Measurements from ENCODE around the gene AMN1.

DNA sequence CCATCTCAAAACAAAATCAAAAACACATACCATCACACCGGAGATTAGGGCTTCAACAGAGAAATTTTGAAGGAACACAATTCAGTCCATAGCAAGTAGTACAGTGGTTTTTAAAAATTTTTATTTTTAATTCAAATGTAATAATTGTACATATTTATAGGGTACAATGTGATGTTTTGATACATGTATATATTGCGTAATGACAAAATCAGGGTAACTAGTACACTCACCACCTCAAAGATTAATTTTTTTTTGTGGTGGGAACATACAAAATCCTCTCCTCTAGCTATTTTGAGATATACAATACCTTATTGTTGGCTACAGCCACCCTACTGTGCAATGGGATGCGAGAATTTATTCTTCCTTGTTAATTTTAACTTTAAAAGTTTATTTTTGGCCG lies 95.4 kb downstream of the AMN1 start:
- TF ChIP-seq POLR2AphosphoS5 (IDR thresholded peaks at IDR 0.05; ENCODE audit: low read depth, low read length), result no peak
- no peak for TF ChIP-seq POLR2A (IDR thresholded peaks at IDR 0.05; ENCODE audit: low read depth, low read length)
- TF ChIP-seq TAF1 (IDR thresholded peaks at IDR 0.05; ENCODE audit: borderline replicate concordance, low read depth, low read length), result no peak

Data from GM12892 (cell line).